Measurements from ENCODE around the gene EPS15. TPM values are rescaled to one million over a fixed set of nuclear protein-coding genes. Genes with fewer than 3 reads are reported as not detected.

The EPS15 gene
- total and polyA plus RNA-seq, 2 of the 8 experiments (the other 6 are each of a cell fraction or from before 2014, with no cell fraction given), result 15.9 to 57.2 TPM

GRCh38 chr1:51433269-51433971, 85.6 kb downstream of the EPS15 start:
- Histone ChIP-seq H2AK5ac (ENCODE audit: low read depth, low read length) (no peak overlapping the region), H3K23me2 (ENCODE audit: low read depth, low read length) (no peaks in the 10 kb centered on the region), H3K27ac (ENCODE audit: low read depth, low read length) (no peak overlapping the region), H3K79me1 (ENCODE audit: low read depth, low read length) (no peaks in the 10 kb centered on the region), H3K4me1 (replicated peaks in 1 of 4; ENCODE audit: control insufficient read depth in 3 of 4, insufficient read depth in 4 of 4, low read length in 3 of 4) (no peaks in the 10 kb centered on the region; a peak in 1 of 7 replicates), H3K23ac (ENCODE audit: insufficient read length) (no peak overlapping the region), H3K9ac (replicated peaks in 1 of 4; ENCODE audit: extremely low read depth in 1 of 4, low read depth in 3 of 4, low read length in 3 of 4) (no peak overlapping the region), H3K36me3 (ENCODE audit: control insufficient read depth in 2 of 4, insufficient read depth in 4 of 4, low read length in 3 of 4) (peaks cover 0 to 3% (median 0%) of the 10 kb centered on the region in 4 experiments; a peak in 2 of 8 replicates), H2BK5ac (ENCODE audit: low read depth, low read length) (no peak overlapping the region), H3K9me3 (ENCODE audit: insufficient read depth in 2 of 2, low read depth in 1 of 2, low read length in 1 of 2) (no peaks in the 10 kb centered on the region), H2AFZ (ENCODE audit: low read length) (no peak overlapping the region), H4K20me1 (replicated peaks in 1 of 2; ENCODE audit: control insufficient read depth in 1 of 2, insufficient read depth in 2 of 2, low read length in 2 of 2) (no peaks in the 10 kb centered on the region), H3K4ac (replicated peaks; ENCODE audit: insufficient read length, low read depth, low read length) (no peak overlapping the region), H3K79me2 (ENCODE audit: control insufficient read depth in 1 of 2, insufficient read depth in 2 of 2, low read length in 2 of 2) (no peaks in the 10 kb centered on the region), H3K56ac (replicated peaks; ENCODE audit: insufficient read length, low read depth, low read length) (no peak overlapping the region), H3K4me3 (ENCODE audit: extremely low read depth in 1 of 4, insufficient read depth in 2 of 4, low read depth in 3 of 4, low read length in 4 of 4) (no peak overlapping the region), H3K4me2 (ENCODE audit: insufficient read depth in 1 of 2, low read depth in 2 of 2, low read length in 2 of 2) (no peak overlapping the region), H4K91ac (replicated peaks; ENCODE audit: insufficient read length, low read length) (no peak overlapping the region), H2BK15ac (ENCODE audit: low read length) (no peak overlapping the region), H2BK20ac (ENCODE audit: low read length) (no peak overlapping the region), H2BK12ac (ENCODE audit: low read depth, low read length) (no peak overlapping the region), H4K5ac (ENCODE audit: insufficient read length, low read depth, low read length) (no peak overlapping the region), H3K14ac (ENCODE audit: insufficient read length) (no peak overlapping the region), H4K8ac (ENCODE audit: extremely low read depth, insufficient read depth, low read length) (no peak overlapping the region), H3K27me3 (replicated peaks in 1 of 4; ENCODE audit: control insufficient read depth in 3 of 4, extremely low read depth in 1 of 4, insufficient read depth in 3 of 4, low read length in 3 of 4) (no peaks in the 10 kb centered on the region), H2BK120ac (replicated peaks; ENCODE audit: low read depth, low read length) (no peak overlapping the region), H3K18ac (ENCODE audit: extremely low read depth, low read length) (no peak overlapping the region)
- FAIRE-seq (no peak), DNase-seq (ENCODE audit: low read depth in 1 of 2, low spot score in 2 of 2) (no peak)
- TF ChIP-seq SIX5 (IDR thresholded peaks at IDR 0.05; ENCODE audit: low read depth, low read length) (no peak), GTF2F1 (IDR thresholded peaks at IDR 0.05; ENCODE audit: borderline replicate concordance, low read depth, low read length) (no peak), RNF2 (IDR thresholded peaks at IDR 0.05; ENCODE audit: borderline replicate concordance, low read depth, low read length, missing control alignments, poor library complexity, severe bottlenecking) (no peak), NANOG (IDR thresholded peaks at IDR 0.05; ENCODE audit: insufficient read depth, low read depth, low read length, poor library complexity, severe bottlenecking) (no peak), CBX5 (IDR thresholded peaks at IDR 0.05; ENCODE audit: low read depth, low read length) (no peak)
- WGBS, 2 experiments (ENCODE audit: extremely low coverage in 1 of 2, insufficient coverage in 1 of 2, insufficient read length in 1 of 2, insufficient replicate concordance in 2 of 2, low coverage in 1 of 2, low lambda C conversion rate in 2 of 2, missing lambda C conversion rate in 1 of 2), result 92% methylated on average over 4 of the region's 4 CpGs; no CpG with 5 or more reads in 1 of the 2 experiments
- ChIA-PET CTCF (ENCODE audit: partially characterized antibody) (interaction anchor here (0.8 kb wide), 1 partner anchor 10 kb away, joined by 3 read pairs; no protein-coding TSS in a partner anchor), POLR2A (ENCODE audit: partially characterized antibody) (interaction anchor here (1.0 to 3.0 kb wide), 2 partner anchors 8 to 11 kb away, joined by 4 to 16 read pairs; no protein-coding TSS in a partner anchor)

Data from H1 (cell line).